Tracheal epithelial cell (primary cell): ENCODE results near the gene MSL3. TPM values are rescaled to one million over a fixed set of nuclear protein-coding genes. Genes with fewer than 3 reads are reported as not detected.

Experiments
- total RNA-seq: library from RNA; depleted of rRNA; stranded (reverse); fragments of >200 nt; gene quantifications from 2 replicates; pipeline ENCODE4 v1.2.1, GENCODE V29; 2014

The MSL3 gene
- total RNA-seq, result 16.9 and 17.5 TPM in 2 replicates

GRCh38 chrX:11757719-11758399 lies at the start of gene MSL3:
Gene MSL3 (plus strand): TSS chrX:11758237. CDS start chrX:11758264, 27 bp downstream.

Other genes starting within 250 kb of the MSL3 start
- gene ARHGAP6, start 92.3 kb upstream of the MSL3 start, total RNA-seq, result 0.21 and 0.48 TPM in 2 replicates